Endothelial cell (in vitro differentiated cells): ENCODE measurements around the gene GSK3B. TPM values are rescaled to one million over a fixed set of nuclear protein-coding genes. Genes with fewer than 3 reads are reported as not detected.

ENCODE experiments used
- DNase-seq: peaks from one replicate; pipeline ENCODE4 v3.0.0; 2021; ENCODE audit warnings: low spot score
- H3K27ac Mint-ChIP-seq: one replicate; pipeline ENCODE4 v1.8.0; 2021; ENCODE audit warnings: mixed read lengths, inconsistent platforms; ENCODE audit not compliant: unreplicated experiment
- H3K27me3 Mint-ChIP-seq: one replicate; pipeline ENCODE4 v1.8.0; 2021; ENCODE audit warnings: mild to moderate bottlenecking, moderate library complexity, mixed read lengths, inconsistent platforms; ENCODE audit not compliant: unreplicated experiment
- H3K36me3 Mint-ChIP-seq: one replicate; pipeline ENCODE4 v1.8.0; 2021; ENCODE audit warnings: mild to moderate bottlenecking, low read depth, mixed read lengths, inconsistent platforms; ENCODE audit not compliant: unreplicated experiment
- H3K4me1 Mint-ChIP-seq: one replicate; pipeline ENCODE4 v1.8.0; 2021; ENCODE audit warnings: mild to moderate bottlenecking, mixed read lengths, inconsistent platforms; ENCODE audit not compliant: unreplicated experiment
- H3K4me3 Mint-ChIP-seq: one replicate; pipeline ENCODE4 v1.8.0; 2021; ENCODE audit warnings: mild to moderate bottlenecking, mixed read lengths, inconsistent platforms; ENCODE audit not compliant: unreplicated experiment
- H3K9me3 Mint-ChIP-seq: one replicate; pipeline ENCODE4 v1.8.0; 2021; ENCODE audit warnings: mixed read lengths, inconsistent platforms; ENCODE audit not compliant: unreplicated experiment
- CTCF ChIP-seq: fragments of 200-600 bp; sonication (generic); IDR thresholded peaks from one replicate; pipeline ENCODE4 v1.5.0; 2021; ENCODE audit warnings: antibody characterized with exemption; ENCODE audit not compliant: unreplicated experiment
- total RNA-seq: library from RNA; stranded (reverse); fragmentation: NEBNext Ultra II Directional; extraction: Animal tissue kit (Norgen Biotek cat#: 25700); gene quantifications from one replicate; pipeline ENCODE4 v1.2.1, GENCODE V29; 2021; ENCODE audit not compliant: unreplicated experiment

GSK3B gene
- total RNA-seq, 1 donor from 2014 or later, result 78.6 TPM

GRCh38 chr3:120025520-120025919 is 68.7 kb downstream of the GSK3B start:
- Mint-ChIP-seq H3K36me3 (no peaks in the 10 kb centered on the region), H3K27me3 (peaks cover 1% of the 10 kb centered on the region), H3K9me3 (no peaks in the 10 kb centered on the region), H3K4me1 (peaks cover 15% of the 10 kb centered on the region), H3K4me3 (no peak overlapping the region), H3K27ac (no peak overlapping the region)
- no peak for DNase-seq
- no peak for TF ChIP-seq CTCF

- DNase-seq, result no peak
- H3K4me1 Mint-ChIP-seq, result peaks cover 15% of the 10 kb centered on the region
- no peaks in the 10 kb centered on the region for H3K9me3 Mint-ChIP-seq
- H3K4me3 Mint-ChIP-seq, result no peak overlapping the region
- no peak overlapping the region for H3K27ac Mint-ChIP-seq
- H3K36me3 Mint-ChIP-seq, result no peaks in the 10 kb centered on the region
- peaks cover 1% of the 10 kb centered on the region for H3K27me3 Mint-ChIP-seq
- no peak for TF ChIP-seq CTCF
These were observed 70.1 kb downstream of the GSK3B start for GRCh38 chr3:120024103-120024502.

GRCh38 chr3:120022729-120023128 is 71.5 kb downstream of the GSK3B start:
- no peak for TF ChIP-seq CTCF
- Mint-ChIP-seq H3K36me3 (no peaks in the 10 kb centered on the region), H3K27ac (no peak overlapping the region)

GRCh38 chr3:120021523-120021922 is 72.7 kb downstream of the GSK3B start:
- Mint-ChIP-seq H3K36me3 (no peaks in the 10 kb centered on the region), H3K27me3 (peaks cover 1% of the 10 kb centered on the region), H3K4me3 (no peak overlapping the region), H3K9me3 (no peaks in the 10 kb centered on the region), H3K27ac (no peak overlapping the region), H3K4me1 (peaks cover 20% of the 10 kb centered on the region)
- no peak for DNase-seq
- TF ChIP-seq CTCF, result no peak

More at GRCh38 chr3:120022729-120023128, 71.5 kb downstream of the GSK3B start:
- H3K27me3 Mint-ChIP-seq, result peaks cover 1% of the 10 kb centered on the region
- H3K4me1 Mint-ChIP-seq, result peaks cover 20% of the 10 kb centered on the region
- no peaks in the 10 kb centered on the region for H3K9me3 Mint-ChIP-seq
- no peak overlapping the region for H3K4me3 Mint-ChIP-seq
- DNase-seq, result no peak

- H3K27me3 Mint-ChIP-seq, result no peaks in the 10 kb centered on the region
- H3K27ac Mint-ChIP-seq, result no peak overlapping the region
- no peaks in the 10 kb centered on the region for H3K9me3 Mint-ChIP-seq
- no peak overlapping the region for H3K4me3 Mint-ChIP-seq
- no peaks in the 10 kb centered on the region for H3K36me3 Mint-ChIP-seq
- DNase-seq, result no peak
- H3K4me1 Mint-ChIP-seq, result peaks cover 31% of the 10 kb centered on the region
- TF ChIP-seq CTCF, result no peak
These were observed 75.9 kb downstream of the GSK3B start for GRCh38 chr3:120018299-120018698.
